RWPE2 (cell line): ENCODE measurements around the gene C16orf90.

Experiments used
- ATAC-seq: fragments of 200-7000 bp; cut with Tn5 transposase; 3 replicates; pipeline ENCODE4 v1.9.1; 2021; ENCODE audit warnings: low read depth
- DNase-seq: peaks from one replicate; pipeline ENCODE4 v3.0.0-alpha.2; 2020; ENCODE audit warnings: low spot score
- H3K27ac ChIP-seq: fragments of 450-650 bp; 2 replicates; pipeline ENCODE4 v1.5.1; 2017; ENCODE audit warnings: mild to moderate bottlenecking; ENCODE audit not compliant: poor library complexity, severe bottlenecking
- H3K27me3 ChIP-seq: fragments of 250-450 bp; sonication (Bioruptor Pico); 2 replicates; pipeline ENCODE4 v1.5.1; 2021; ENCODE audit warnings: mild to moderate bottlenecking, moderate library complexity; ENCODE audit not compliant: insufficient read depth, poor library complexity, severe bottlenecking
- H3K36me3 ChIP-seq: fragments of 250-450 bp; sonication (Bioruptor Pico); 2 replicates; pipeline ENCODE4 v1.5.1; 2020; ENCODE audit warnings: low read depth, mild to moderate bottlenecking, moderate library complexity
- H3K4me1 ChIP-seq: fragments of 250-450 bp; sonication (Bioruptor Pico); 2 replicates; pipeline ENCODE4 v1.5.1; 2021; ENCODE audit warnings: mild to moderate bottlenecking, moderate library complexity; ENCODE audit not compliant: insufficient read depth, poor library complexity, severe bottlenecking
- H3K4me3 ChIP-seq: fragments of 250-450 bp; sonication (Bioruptor Pico); 2 replicates; pipeline ENCODE4 v1.5.1; 2021; ENCODE audit warnings: mild to moderate bottlenecking, moderate library complexity; ENCODE audit not compliant: severe bottlenecking
- H3K9me3 ChIP-seq: fragments of 250-450 bp; sonication (Bioruptor Pico); 2 replicates; pipeline ENCODE4 v1.5.1; 2021; ENCODE audit warnings: mild to moderate bottlenecking, moderate library complexity; ENCODE audit not compliant: severe bottlenecking
- TF ChIP-seq, protein P1 (sequence below): fragments of 450-650 bp; IDR thresholded peaks from one replicate; pipeline ENCODE4 v1.5.1; 2017; ENCODE audit warnings: mild to moderate bottlenecking, moderate library complexity; ENCODE audit not compliant: poor library complexity, severe bottlenecking

Gene C16orf90

DNA sequence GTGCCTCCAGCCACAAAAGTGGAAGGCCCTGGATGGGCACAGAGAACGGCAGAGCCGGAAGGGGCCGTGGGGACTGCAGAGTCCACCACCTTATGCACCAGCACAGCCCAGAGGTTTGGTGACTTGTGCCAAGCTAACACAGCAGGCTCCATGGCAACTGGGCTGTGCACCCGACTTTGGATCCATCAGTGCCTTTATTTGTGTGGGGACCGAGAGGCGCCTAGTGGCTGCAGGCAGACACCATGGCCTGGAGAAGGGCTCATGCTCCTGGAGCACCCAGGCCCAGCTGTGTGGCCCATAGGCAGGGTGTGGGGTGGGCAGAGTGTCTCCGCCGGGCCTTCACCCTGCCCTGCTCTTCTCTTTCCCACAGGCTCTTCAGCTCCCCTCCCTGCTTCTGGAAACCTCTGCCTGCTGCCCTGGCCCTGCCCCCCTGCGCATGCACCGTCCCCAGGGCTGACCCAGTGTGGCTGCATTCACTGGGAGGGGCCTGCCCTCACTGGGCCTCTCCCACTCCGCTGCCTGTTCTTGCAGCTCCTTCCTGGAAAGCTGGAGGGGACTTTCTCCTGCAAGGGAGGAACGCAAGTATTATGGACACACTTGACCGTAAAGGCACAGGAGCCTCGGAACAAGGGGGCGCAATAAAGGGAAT is 10.1 kb downstream of the C16orf90 start:
- Histone ChIP-seq H3K27ac (no peak overlapping the region), H3K27me3 (no peaks in the 10 kb centered on the region), H3K4me3 (no peak overlapping the region), H3K36me3 (peaks cover 35% of the 10 kb centered on the region), H3K9me3 (no peaks in the 10 kb centered on the region), H3K4me1 (no peaks in the 10 kb centered on the region)
- ATAC-seq (no peak), DNase-seq (no peak)
- TF ChIP-seq, protein P1, sequence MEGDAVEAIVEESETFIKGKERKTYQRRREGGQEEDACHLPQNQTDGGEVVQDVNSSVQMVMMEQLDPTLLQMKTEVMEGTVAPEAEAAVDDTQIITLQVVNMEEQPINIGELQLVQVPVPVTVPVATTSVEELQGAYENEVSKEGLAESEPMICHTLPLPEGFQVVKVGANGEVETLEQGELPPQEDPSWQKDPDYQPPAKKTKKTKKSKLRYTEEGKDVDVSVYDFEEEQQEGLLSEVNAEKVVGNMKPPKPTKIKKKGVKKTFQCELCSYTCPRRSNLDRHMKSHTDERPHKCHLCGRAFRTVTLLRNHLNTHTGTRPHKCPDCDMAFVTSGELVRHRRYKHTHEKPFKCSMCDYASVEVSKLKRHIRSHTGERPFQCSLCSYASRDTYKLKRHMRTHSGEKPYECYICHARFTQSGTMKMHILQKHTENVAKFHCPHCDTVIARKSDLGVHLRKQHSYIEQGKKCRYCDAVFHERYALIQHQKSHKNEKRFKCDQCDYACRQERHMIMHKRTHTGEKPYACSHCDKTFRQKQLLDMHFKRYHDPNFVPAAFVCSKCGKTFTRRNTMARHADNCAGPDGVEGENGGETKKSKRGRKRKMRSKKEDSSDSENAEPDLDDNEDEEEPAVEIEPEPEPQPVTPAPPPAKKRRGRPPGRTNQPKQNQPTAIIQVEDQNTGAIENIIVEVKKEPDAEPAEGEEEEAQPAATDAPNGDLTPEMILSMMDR, result no peak

DNA sequence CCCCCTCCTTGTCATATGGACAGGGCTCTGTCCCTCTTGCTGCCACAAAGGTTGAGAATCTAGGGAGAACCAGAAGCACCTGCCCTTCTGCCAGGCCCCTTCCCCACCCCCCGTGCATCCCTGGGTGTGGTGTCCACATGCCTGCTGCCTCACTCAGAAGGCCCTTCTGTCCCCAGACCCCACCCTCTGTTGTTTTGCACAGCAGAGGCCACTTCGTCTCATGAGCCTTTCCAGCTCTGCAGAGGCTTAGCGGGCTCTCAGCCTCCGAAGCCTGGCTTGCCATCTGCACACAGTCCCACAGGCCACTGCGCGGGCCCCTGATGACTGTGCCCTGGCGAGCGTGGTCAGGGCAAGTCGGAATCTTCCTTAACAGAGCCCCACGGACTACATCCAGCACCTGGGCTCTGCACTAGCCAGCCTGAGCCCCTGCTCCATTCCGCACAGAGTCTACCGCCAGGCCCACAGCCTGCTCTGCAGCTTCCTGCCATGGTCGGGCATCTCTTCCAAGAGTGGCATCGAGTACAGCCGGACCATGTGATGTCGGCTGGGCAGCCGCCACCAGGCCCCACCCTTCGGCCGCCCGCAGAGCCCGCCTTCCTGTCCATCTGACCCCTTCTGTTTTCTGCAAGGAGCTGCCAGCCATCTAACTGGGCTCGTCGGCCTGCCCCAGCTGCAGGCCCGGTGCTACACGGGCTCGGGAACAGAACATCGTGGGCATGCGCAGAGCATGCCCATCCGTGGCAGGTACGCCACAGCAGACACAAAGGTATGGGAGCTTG is 10.8 kb downstream of the C16orf90 start:
- H3K4me3 ChIP-seq, result no peak overlapping the region
- no peak for DNase-seq
- H3K36me3 ChIP-seq, result peaks cover 42% of the 10 kb centered on the region
- H3K4me1 ChIP-seq, result no peaks in the 10 kb centered on the region
- no peak overlapping the region for H3K27ac ChIP-seq
- no peak for ATAC-seq
- TF ChIP-seq, protein P1, result no peak
- H3K27me3 ChIP-seq, result no peaks in the 10 kb centered on the region
- no peaks in the 10 kb centered on the region for H3K9me3 ChIP-seq

DNA sequence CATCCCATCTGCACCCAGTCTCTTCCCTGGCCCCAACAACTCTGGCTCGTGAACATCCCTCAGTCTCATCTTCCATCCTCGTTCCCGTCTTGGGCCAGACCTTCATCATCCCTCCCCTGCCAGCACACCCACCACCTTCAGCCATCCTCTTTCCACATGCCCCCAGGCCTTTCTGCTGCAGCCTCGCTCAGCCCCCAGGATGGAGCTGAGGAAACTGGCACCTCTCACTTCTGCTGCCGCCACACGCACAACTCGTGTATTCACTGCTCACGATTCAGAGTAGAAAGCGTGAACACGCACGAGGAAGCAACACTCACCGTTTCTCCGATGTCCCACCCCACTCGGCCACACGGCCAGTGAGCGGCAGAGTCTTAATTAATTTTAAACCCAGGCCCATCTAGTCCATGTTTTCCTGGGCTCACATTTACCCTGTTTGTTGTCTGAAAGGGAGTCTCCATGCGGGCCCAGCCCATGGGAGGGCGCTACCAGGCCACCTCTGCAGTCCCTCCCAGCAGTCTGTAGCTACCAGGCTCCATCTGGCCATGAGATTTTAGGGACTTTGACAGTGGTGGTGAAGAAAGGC is 12.5 kb downstream of the C16orf90 start:
- no peak overlapping the region for H3K27ac ChIP-seq
- ATAC-seq, result no peak
- H3K4me3 ChIP-seq, result no peak overlapping the region
- TF ChIP-seq, protein P1, result no peak
- DNase-seq, result no peak
- H3K27me3 ChIP-seq, result no peaks in the 10 kb centered on the region
- no peaks in the 10 kb centered on the region for H3K9me3 ChIP-seq
- H3K4me1 ChIP-seq, result no peaks in the 10 kb centered on the region
- peaks cover 49% of the 10 kb centered on the region for H3K36me3 ChIP-seq

- no peak for DNase-seq
- no peaks in the 10 kb centered on the region for H3K27me3 ChIP-seq
- ATAC-seq, result no peak
- TF ChIP-seq, protein P1, result no peak
- H3K4me1 ChIP-seq, result no peaks in the 10 kb centered on the region
- no peaks in the 10 kb centered on the region for H3K9me3 ChIP-seq
- no peak overlapping the region for H3K4me3 ChIP-seq
- peaks cover 52% of the 10 kb centered on the region for H3K36me3 ChIP-seq
- no peak overlapping the region for H3K27ac ChIP-seq
These were observed 13.3 kb downstream of the C16orf90 start for GRCh38 chr16:3481696-3482658.
